Measurements from ENCODE around the gene ATP13A5.

ATP13A5 gene

GRCh38 chr3:193240850-193241706, 137.5 kb downstream of the ATP13A5 start, which contains the start of gene PLAAT1 (continued):
- TF ChIP-seq YY1 (tag by site-specific recombination; IDR thresholded peaks at IDR 0.05) (peak; percentile 54), ZNF660 (tag by site-specific recombination; IDR thresholded peaks at IDR 0.05) (0 out of 2 replicates have a peak, but pooled peaks have one; percentile 21), ZNF521 (tag by site-specific recombination; IDR thresholded peaks at IDR 0.05) (no peak), ZNF350 (tag by site-specific recombination; IDR thresholded peaks at IDR 0.05) (no peak), ZSCAN30 (tag by site-specific recombination; IDR thresholded peaks at IDR 0.05) (peak; percentile 50), ZNF501 (tag by site-specific recombination; IDR thresholded peaks at IDR 0.05) (0 out of 2 replicates have a peak, but pooled peaks have one; percentile 20), PRDM10 (tag by site-specific recombination; IDR thresholded peaks at IDR 0.05) (peak; percentile 69), MEIS1 (CRISPR knock-in tag; IDR thresholded peaks at IDR 0.05; ENCODE audit: borderline replicate concordance) (no peak), ZNF398 (tag by site-specific recombination; IDR thresholded peaks at IDR 0.05) (no peak; the same call in 1 of the 2 replicates), ZNF416 (tag by site-specific recombination; IDR thresholded peaks at IDR 0.05) (no peak), EGR2 (tag by site-specific recombination; IDR thresholded peaks at IDR 0.05; ENCODE audit: low read depth) (peak; percentile 56), ZNF600 (tag by site-specific recombination; IDR thresholded peaks at IDR 0.05) (0 out of 2 replicates have a peak, but pooled peaks have one; percentile 8), ZBTB8A (tag by site-specific recombination; IDR thresholded peaks at IDR 0.05) (peak; percentile 94), ZNF76 (tag by site-specific recombination; IDR thresholded peaks at IDR 0.05; ENCODE audit: borderline replicate concordance, low read depth) (peak; percentile 78), REPIN1 (tag by site-specific recombination; IDR thresholded peaks at IDR 0.05; ENCODE audit: low read depth) (no peak), KLF17 (tag by site-specific recombination; IDR thresholded peaks at IDR 0.05) (peak; percentile 22), ZFP37 (tag by site-specific recombination; IDR thresholded peaks at IDR 0.05) (peak; percentile 18; the same call in 1 of the 2 replicates), ZNF335 (tag by site-specific recombination; conservative IDR thresholded peaks at IDR 0.05) (peak; percentile 81), ZNF513 (tag by site-specific recombination; IDR thresholded peaks at IDR 0.05) (no peak), ZBTB10 (tag by site-specific recombination; IDR thresholded peaks at IDR 0.05) (0 out of 2 replicates have a peak, but pooled peaks have one; percentile 19), KLF16 (tag by site-specific recombination; IDR thresholded peaks at IDR 0.05) (no peak), ZFP69B (tag by site-specific recombination; IDR thresholded peaks at IDR 0.05) (peak; percentile 41; the same call in 1 of the 2 replicates), GLIS2 (tag by site-specific recombination; IDR thresholded peaks at IDR 0.05) (peak; percentile 25; the same call in 1 of the 2 replicates), INSM2 (tag by site-specific recombination; IDR thresholded peaks at IDR 0.05) (peak; percentile 35; the same call in 1 of the 2 replicates), ZNF571 (tag by site-specific recombination; IDR thresholded peaks at IDR 0.05) (no peak), ZFHX2 (tag by site-specific recombination; conservative IDR thresholded peaks at IDR 0.05) (peak; percentile 93), ZNF174 (tag by site-specific recombination; IDR thresholded peaks at IDR 0.05) (no peak)

Data from HEK293 (cell line).